ENCODE data around the gene SLC23A1. TPM values are rescaled to one million over a fixed set of nuclear protein-coding genes. Genes with fewer than 3 reads are reported as not detected.
A peak's percentile ranks its signal among the peaks of the same experiment; 100 is the strongest.

Gene SLC23A1
- total RNA-seq, 6 donors from 2014 or later, result 1.1 to 20.1 (median 1.8) TPM; not detected in 1

GRCh38 chr5:139391570-139392323, 8.7 kb upstream of the SLC23A1 start:
- peak overlapping the region in 3 of 4 donors; percentile 49 to 65 (median 59) for H3K4me3 ChIP-seq
- H3K9me3 ChIP-seq, result no peaks in the 10 kb centered on the region
- ATAC-seq (ENCODE audit: low FRiP score in 2 of 2) (no peak), DNase-seq (no peak)
- H3K27ac ChIP-seq, result peak overlapping the region in 3 of 4 donors; percentile 38 to 71 (median 64)
- no peaks in the 10 kb centered on the region for H3K36me3 ChIP-seq
- 50 to 73% methylated on average over 25 to 33 of the region's 33 CpGs for WGBS, 2 donors
- TF ChIP-seq CTCF (IDR thresholded peaks at IDR 0.05), result no peak
- peaks cover 14 to 56% (median 45%) of the 10 kb centered on the region in 4 donors for H3K4me1 ChIP-seq
- peaks cover 0 to 31% (median 18%) of the 10 kb centered on the region in 4 donors for H3K27me3 ChIP-seq

GRCh38 chr5:139390639-139391569, 7.8 kb upstream of the SLC23A1 start:
- no peak for TF ChIP-seq EP300 (IDR thresholded peaks at IDR 0.05)
- TF ChIP-seq POLR2AphosphoS5 (IDR thresholded peaks at IDR 0.05), result no peak
- TF ChIP-seq POLR2A (IDR thresholded peaks at IDR 0.05), result no peak
- TF ChIP-seq CTCF (IDR thresholded peaks at IDR 0.05), result no peak
- no peaks in the 10 kb centered on the region for H3K36me3 ChIP-seq
- 83 to 84% methylated on average over 7 to 10 of the region's 10 CpGs for WGBS, 2 donors
- H3K4me1 ChIP-seq, result peaks cover 14 to 59% (median 45%) of the 10 kb centered on the region in 4 donors
- H3K27me3 ChIP-seq, result peaks cover 0 to 31% (median 18%) of the 10 kb centered on the region in 4 donors
- no peaks in the 10 kb centered on the region for H3K9me3 ChIP-seq
- DNase-seq (no peak), ATAC-seq (ENCODE audit: low FRiP score in 2 of 2) (no peak)
- H3K4me3 ChIP-seq, result no peak overlapping the region
- peak overlapping the region in 3 of 4 donors; percentile 38 to 71 (median 64) for H3K27ac ChIP-seq

GRCh38 chr5:139389701-139390638, 6.9 kb upstream of the SLC23A1 start, which contains the start of gene MZB1:
TSS of gene MZB1 (minus strand) at chr5:139389913. CDS start at chr5:139389856, 57 bp downstream.
- ATAC-seq (ENCODE audit: low FRiP score in 2 of 2) (no peak), DNase-seq (no peak)
- WGBS, 2 donors, result 61 to 77% methylated on average over 8 to 10 of the region's 11 CpGs
- H3K27me3 ChIP-seq, result peaks cover 0 to 27% (median 18%) of the 10 kb centered on the region in 4 donors
- TF ChIP-seq EP300 (IDR thresholded peaks at IDR 0.05), result no peak
- TF ChIP-seq POLR2A (IDR thresholded peaks at IDR 0.05), result peak in 1 of 4 donors; percentile 30
- peak in 1 of 2 donors; percentile 16 for TF ChIP-seq POLR2AphosphoS5 (IDR thresholded peaks at IDR 0.05)
- H3K36me3 ChIP-seq, result no peaks in the 10 kb centered on the region
- peaks cover 20 to 59% (median 51%) of the 10 kb centered on the region in 4 donors for H3K4me1 ChIP-seq
- H3K9me3 ChIP-seq, result no peaks in the 10 kb centered on the region
- H3K27ac ChIP-seq, result peak within 1 kb of the TSS in 3 of 4 donors; percentile 2 to 71 (median 64)
- H3K4me3 ChIP-seq, result no peak within 1 kb of the TSS

- peak in 1 of 2 donors; percentile 5 for ATAC-seq (ENCODE audit: low FRiP score in 2 of 2)
- no peak for DNase-seq
- peak overlapping the region in 2 of 4 donors; percentile 8 to 28 for H3K27ac ChIP-seq
- no peak for TF ChIP-seq POLR2A (IDR thresholded peaks at IDR 0.05)
- no peak for TF ChIP-seq POLR2AphosphoS5 (IDR thresholded peaks at IDR 0.05)
- no peak for TF ChIP-seq EP300 (IDR thresholded peaks at IDR 0.05)
- TF ChIP-seq CTCF (IDR thresholded peaks at IDR 0.05), result no peak
- 16 to 25% methylated on average over 6 to 8 of the region's 8 CpGs for whole genome bisulfite sequencing, 2 donors
- H3K27me3 ChIP-seq, result peaks cover 0 to 11% (median 5%) of the 10 kb centered on the region in 4 donors
- H3K4me1 ChIP-seq, result peaks cover 14 to 50% (median 39%) of the 10 kb centered on the region in 4 donors
- H3K4me3 ChIP-seq, result no peak overlapping the region
- no peaks in the 10 kb centered on the region for H3K36me3 ChIP-seq
- H3K9me3 ChIP-seq, result no peaks in the 10 kb centered on the region
Observed at GRCh38 chr5:139388198-139388821, 5.2 kb upstream of the SLC23A1 start.
